C4-2B (cell line): ENCODE data around the gene SNAPC5.
A peak's percentile ranks its signal among the peaks of the same experiment; 100 is the strongest.

Experiments
- H3K27ac ChIP-seq: fragments of 450-650 bp; 2 replicates; pipeline ENCODE4 v1.5.1; 2017
- CTCF ChIP-seq: fragments of 450-650 bp; conservative IDR thresholded peaks from 2 replicates; pipeline ENCODE4 v1.5.1; 2017; ENCODE audit warnings: mild to moderate bottlenecking
- ZFX ChIP-seq: fragments of 450-650 bp; IDR thresholded peaks from 2 replicates; pipeline ENCODE4 v1.6.1; 2017

SNAPC5 gene

GRCh38 chr15:66514586-66514985 is 17.0 kb upstream of the SNAPC5 start:
- TF ChIP-seq ZFX, result no peak
- TF ChIP-seq CTCF, result no peak
- H3K27ac ChIP-seq, result no peak overlapping the region

DNA sequence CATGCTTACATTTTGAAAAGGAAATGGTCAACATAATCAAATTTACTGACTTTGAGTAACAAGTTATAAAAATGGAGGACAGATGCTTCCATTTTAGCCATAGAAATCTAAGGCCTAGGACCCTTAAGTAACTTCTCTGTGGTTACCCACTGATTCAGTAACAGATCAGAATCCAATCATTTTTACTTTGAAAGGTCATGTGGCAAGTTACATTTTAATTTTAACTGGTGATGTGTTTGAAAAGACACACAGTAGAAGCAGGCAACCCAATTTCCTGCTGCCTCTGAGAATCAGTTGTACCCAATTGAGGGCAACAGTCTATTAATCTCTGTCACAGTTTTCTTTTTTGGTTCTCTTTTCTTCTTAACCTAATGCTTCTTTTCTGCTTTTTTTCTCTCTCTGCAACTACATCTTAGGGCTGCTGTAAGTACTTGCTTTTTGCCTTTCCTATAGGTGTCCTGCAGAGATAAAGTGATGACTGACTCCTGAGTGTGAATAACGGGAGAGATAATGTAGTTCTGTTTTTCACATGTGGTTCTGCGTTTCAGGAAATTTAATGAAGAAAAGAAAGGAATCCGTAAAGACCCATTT is 10.8 kb upstream of the SNAPC5 start:
- no peak for TF ChIP-seq CTCF
- TF ChIP-seq ZFX, result no peak
- H3K27ac ChIP-seq, result no peak overlapping the region

- H3K27ac ChIP-seq, result peak overlapping the region; percentile 95
- TF ChIP-seq CTCF, result no peak
- TF ChIP-seq ZFX, result no peak
Observed at GRCh38 chr15:66505818-66506217, 8.3 kb upstream of the SNAPC5 start.

- H3K27ac ChIP-seq, result peak overlapping the region; percentile 95
- TF ChIP-seq CTCF (no peak), ZFX (no peak)
Observed at GRCh38 chr15:66505430-66505811, 7.9 kb upstream of the SNAPC5 start.

DNA sequence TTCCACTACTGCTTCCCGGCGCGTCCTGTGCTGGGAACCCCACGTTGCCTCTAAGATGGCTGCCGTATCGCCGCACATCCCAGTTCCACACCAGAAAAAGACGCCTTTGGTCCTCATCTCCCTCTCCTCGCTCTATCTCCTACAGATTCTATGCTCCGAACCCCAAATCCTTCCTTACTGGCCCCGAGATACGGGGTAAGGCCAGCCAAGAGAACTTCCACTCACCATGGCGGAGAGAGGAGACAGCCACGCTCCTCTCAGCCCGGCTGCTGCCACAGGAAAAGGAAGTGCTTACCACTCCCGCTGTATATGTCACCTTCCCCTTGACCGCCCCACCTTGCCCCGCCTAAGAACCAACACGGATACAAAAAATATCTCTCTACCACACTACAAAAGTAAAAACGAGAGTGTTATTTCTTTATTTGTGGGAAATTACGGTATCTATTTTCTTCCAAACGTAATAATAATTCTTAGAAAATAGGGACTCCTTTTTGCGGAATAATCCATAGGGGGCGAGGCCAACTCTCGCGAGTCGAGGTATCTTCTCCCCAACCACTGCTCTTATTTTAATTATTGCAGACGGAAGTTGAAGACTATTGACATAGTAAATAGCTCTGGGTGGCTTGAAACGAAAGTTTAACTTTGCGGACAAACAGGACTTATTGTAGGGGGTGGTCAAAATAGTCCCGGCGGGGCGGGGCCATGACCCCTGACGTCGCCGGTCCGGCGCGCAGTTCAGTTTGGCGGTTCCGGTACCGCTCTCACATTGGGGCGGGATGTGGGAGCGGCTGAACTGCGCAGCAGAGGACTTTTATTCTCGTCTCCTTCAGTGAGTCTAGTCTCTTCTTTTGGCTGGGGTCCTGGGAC is 7.2 kb upstream of the SNAPC5 start, which contains the start of the genes RPL4 and ZWILCH:
TSS of gene RPL4 (minus strand) at position 293 of the 867 bp plus-strand sequence. CDS start at position 228, 65 bp downstream.
TSS of gene ZWILCH (plus strand) at position 764 of the 867 bp plus-strand sequence. CDS start at position 777, 13 bp downstream.
- TF ChIP-seq CTCF (no peak), ZFX (no peak)
- peak within 1 kb of the TSS; percentile 95 for H3K27ac ChIP-seq

GRCh38 chr15:66503780-66504562 is 6.4 kb upstream of the SNAPC5 start:
- no peak for TF ChIP-seq ZFX
- no peak for TF ChIP-seq CTCF
- H3K27ac ChIP-seq, result peak overlapping the region; percentile 95

DNA sequence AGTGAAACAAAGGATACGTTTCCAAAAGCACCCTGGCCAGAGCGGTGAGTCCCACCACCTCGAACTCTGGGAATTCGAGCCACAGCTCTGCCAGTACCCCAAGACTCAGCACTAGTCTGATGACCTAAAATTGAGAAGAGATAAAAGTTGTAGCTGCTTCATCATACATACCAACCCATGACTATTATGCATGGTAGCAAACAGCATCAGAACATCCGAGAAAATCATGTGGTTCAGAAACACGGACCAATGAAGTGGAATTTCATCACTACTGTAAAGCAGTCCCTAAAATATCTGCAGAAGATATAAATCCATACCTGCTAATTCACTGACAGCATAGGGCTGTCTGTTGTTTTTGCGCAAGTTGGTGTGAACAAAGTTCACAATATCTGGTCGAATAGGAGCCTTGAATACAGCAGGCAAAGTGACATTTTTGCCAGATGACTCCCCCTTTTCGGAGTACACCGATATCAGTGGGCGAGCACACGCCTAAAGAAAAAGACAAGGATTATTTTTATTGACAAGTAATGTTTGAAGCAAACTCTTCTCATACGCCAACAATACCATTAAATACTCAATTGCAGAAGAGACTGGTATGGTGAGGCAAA is 5.6 kb upstream of the SNAPC5 start:
- peak overlapping the region; percentile 95; the same call in 1 of the 2 replicates for H3K27ac ChIP-seq
